HG03565 (cell line): ENCODE data around the gene CLCN3.
"Not testable (repeated sequence)": the region's sequence is repeated elsewhere in the genome, so short reads cannot be mapped to it uniquely, and the experiment has no call there.

Source experiments
- ATAC-seq: cut with Tn5 transposase; IDR thresholded peaks from one replicate; pipeline ENCODE4 v1.9.1; 2021; ENCODE audit warnings: mild to moderate bottlenecking, moderate library complexity; ENCODE audit not compliant: unreplicated experiment

Gene CLCN3

DNA sequence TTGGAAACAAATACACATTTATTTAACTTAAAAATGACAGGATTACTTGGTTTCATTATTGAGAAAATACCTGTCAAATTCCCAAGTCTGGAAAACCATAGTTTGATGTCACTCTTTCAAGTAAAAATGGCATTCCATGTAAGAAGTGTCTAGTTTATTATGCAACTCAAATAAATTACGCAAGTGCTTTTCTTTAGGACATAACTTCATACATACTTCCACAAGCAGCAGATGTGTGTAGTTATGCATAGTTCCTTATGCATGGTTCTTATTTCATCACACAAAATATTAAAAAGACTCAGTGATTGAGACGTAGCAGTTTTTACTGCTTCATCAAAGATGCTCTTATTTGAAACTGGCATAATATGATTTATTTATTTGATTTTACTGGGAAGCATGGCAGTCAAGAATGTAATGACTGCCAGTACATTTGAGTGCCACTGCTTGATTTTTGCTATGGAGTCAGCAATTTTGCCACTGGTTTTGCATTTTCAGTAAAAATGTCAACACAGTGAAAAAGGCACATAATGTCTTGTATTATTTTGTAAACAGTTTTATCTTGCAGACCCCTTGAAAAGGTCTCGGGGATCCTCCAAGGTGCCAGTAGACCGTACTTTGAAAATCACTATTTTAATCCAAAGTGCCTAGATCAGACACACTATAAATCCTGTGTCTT, 62.1 kb downstream of the CLCN3 start:
- no peak for ATAC-seq

DNA sequence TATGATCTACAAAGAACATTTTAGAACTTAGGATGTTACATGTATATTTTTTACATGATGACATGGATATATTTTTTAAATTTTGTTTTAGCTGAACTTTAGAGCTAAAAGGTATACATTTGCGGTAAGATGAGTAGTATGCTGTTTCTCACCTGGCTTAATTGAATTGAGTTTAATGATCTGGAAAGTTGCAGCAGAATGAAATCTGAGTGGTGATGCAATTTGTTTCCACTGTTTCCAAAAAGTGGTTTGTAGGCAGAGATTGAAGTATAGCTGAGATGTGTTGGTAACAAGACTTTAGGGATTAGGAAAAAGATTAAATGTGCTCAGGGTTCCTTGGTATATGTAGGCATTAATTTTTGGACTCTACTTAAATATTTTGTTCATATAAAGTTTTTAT, 69.3 kb downstream of the CLCN3 start:
- no peak for ATAC-seq

DNA sequence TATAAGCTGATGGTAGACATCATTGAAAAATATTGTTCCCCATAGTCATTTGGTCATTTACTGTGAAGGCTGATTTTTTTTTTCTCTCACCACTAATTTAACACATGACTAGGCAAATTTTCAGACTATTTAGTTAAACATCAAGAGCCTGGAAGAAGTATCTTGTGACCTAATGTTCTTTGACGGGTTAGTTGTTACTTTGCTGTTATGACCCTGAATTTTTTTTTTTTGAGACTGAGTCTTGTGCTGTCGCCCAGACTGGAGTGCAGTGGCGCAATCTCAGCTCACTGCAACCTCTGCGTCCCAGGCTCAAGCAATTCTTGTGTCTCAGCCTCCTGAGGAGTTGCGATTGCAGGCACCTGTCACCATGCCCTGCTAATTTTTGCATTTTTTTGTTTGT, 70.4 kb downstream of the CLCN3 start:
- ATAC-seq, result no peak

DNA sequence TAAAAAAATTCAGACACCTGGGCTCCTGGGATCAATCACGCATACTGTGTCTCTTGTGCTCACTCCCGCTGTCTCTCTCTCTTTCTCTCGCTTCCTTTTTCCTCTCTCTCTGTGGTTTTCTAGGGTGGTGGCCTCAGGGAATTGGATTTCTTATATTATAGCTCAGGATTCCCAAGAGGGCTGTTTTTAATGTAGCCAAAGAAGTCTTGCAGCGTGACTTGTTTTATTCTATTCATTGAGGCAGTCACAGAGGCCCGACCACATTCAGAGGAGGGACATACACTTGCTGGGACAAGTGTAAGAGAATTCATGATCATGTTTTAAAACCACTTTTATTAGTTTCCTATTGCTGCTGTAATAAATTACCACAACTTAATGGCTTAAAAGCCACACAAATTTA, 78.0 kb downstream of the CLCN3 start:
- ATAC-seq, result no peak

DNA sequence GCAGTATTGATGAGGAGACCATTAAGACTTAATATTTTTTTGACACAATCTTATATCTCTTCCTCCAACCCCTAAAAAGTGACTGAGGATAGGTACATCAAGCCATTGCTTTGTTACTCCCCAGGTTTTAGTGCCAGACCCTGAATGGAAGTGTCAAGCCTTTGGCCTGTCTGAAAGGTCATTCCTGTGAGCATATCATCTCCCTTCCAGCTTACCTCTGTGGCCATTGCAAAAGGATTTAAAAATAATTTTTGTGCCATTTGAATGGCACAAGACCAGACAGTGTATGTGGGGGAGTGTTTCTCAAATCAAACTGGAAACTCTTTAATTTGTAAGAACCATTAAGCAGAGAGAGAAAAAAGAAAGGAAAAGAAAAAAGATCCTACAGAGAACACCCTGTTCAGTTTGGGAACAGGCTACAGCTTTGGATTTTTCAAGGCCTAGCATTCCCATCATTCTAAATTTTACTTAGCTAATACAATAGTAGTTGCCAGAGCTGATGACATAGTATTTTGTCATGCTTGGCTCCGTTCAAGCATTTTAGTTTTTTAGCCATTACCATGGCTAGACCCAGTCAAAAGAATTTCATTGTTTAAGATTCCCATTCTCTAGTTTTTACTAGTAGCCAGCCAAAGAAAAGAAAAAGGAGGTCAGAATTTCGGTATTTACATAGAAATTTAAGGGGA, 87.7 kb downstream of the CLCN3 start:
- no peak for ATAC-seq

DNA sequence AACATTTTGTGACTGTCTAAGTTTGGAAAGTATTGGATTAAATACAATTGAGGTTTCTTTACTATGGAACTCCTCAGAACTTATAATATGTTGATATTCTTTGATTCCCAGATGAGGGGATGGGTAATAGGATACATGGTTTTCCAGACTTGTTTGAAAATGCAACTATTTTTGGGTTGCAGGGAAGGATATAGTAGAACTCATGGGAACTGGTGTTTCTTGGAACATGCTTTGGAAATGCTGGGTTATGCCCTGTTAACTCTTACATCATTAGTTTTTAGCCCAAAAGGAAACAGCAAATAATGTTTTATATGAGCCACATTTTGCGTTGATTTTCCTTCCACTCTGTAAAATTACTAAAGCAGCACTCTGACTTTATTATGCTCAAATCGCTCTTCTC, 95.4 kb downstream of the CLCN3 start:
- ATAC-seq, result no peak

DNA sequence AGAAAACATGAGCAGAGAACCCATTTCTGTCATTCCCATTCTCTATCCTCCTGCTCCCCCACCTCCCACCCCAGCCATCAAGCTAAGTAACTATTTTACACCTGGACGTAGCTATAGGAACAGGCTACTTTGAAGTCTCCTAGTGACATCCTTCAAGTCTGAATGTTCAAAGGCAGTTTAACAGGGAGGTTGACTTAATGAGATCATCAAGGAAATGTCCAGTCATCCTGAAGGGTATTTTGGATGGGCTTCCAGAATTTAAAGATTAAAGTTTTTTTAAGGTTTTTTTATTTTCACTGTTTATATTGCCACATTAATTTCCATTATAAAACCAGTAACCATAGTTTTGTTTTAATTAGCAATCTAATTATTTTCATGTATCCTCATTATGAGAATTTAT, 96.3 kb downstream of the CLCN3 start:
- ATAC-seq, result no peak

DNA sequence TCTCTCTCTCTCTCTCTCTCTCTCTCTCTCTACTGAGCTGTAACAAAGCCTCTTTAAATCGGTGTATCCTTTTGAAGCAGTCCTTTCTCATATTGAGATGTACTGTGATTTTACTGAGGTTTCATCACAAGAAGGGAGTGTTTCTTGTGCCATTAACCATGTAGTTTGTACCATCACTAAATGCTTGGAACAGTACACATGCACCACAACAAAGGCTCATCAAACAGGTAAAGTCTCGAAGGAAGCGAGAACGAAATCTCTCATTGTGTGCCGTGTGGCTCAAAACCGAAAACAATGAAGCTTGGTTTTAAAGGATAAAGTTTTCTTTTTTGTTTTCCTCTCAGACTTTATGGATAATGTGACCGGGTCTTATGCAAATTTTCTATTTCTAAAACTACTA, 100.2 kb downstream of the CLCN3 start:
- ATAC-seq, result no peak

DNA sequence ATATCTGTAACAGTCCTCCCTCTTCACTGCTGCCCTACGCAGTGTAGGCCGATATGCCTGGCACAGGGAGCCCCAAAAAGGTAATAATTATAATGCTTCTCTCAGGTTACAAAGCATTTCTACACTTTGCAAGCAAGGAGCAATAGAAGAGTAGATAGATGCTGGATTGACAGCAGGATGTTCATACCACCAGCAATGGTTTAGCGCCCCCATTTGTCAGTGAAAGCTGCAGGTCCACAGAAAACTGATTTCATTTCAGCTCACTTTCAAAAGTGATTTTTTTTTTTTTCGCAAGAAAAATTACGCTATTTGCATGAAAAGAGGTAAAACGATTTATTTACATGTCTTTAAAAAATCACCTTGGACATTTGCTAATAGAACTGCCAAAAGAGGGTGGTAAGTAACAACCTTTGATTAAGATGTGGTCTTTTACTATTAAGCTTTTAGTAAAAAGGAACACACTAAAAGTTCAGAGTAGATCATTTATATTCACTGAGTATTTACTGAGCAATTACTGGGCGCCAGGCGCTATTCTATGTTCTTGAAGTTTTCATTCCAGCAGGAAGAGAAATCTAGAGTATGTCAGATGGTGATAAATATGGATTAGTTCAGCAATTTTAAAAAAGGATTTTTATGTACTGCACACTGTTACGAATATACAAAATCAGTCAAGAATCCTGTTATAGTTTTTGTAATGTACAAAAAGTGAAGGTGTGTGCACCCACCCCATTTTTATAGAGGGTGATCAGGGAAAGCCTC, 103.0 kb downstream of the CLCN3 start:
- ATAC-seq, result no peak

DNA sequence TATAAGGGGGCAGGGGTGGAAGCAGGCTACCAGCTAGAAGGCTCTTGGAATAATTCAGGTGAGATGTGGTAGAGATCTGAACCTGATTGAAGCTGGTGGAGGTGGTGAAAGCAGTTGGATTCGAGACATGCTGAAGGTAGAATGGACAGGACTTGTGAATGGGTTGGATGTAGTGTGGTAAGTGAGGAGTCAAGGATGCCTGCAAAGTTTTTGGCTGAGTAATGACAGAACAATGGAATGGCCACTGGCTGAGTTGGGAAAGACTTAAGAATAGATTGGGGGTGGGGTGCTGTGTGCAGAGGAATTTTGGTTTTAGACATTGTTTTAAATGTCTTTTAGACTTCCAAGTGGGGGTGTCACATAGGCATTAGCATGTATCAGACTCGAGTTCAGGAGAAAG, 103.9 kb downstream of the CLCN3 start:
- ATAC-seq, result no peak

DNA sequence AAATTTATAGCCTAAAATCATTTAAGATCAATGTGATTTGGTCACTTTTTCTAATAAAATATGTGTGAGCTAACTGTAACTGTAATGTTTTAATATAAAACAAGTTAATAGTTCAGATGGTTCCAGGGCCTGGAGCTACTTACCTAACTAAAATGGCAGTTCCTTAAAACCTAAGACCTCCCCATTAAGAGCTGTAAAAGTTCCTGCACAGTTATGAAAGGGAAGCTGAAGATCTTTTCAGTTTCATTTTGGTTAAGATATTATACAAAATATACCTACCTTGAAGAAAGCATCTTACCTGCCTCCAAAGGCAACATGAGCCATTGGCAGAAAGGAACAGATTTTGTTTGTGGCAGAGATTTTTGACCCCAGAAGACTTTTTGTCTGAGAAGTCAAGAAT, 107.2 kb downstream of the CLCN3 start:
- no peak for ATAC-seq

DNA sequence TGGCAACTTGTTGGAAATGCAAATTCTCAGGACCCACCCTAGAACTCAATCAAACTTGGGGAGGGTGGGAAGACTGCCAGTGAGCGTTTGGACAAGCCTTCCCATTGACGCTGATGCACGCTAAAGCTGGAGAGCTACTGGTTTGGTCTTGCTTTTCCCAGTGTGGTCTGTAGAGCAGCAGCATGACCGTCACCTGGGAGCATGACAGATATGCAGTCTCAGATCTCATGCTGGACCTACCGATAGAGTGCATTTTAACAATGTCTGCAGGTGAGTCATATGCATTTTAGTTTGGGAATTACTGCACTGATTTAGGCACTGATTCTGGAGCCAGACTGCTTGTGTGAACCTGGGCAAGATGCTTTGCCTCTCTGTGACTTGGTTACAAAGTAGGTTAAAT, 110.2 kb downstream of the CLCN3 start:
- ATAC-seq, result no peak

DNA sequence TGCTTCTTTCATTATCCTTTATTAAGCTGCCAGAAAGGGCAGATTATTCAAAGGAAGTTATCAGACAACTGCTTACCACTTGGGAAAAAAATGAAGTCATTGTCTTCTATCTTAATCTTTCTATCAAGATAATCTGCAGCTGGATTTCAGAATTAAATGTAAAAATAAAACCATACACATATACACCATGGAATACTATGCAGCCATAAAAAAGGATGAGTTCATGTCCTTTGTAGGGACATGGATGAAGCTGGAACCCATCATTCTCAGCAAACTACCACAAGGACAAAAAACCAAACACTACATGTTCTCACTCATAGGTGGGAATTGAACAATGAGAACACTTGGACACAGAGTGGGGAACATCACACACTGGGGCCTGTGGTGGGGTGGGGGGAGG, 118.2 kb downstream of the CLCN3 start:
- ATAC-seq, result not testable (repeated sequence)

DNA sequence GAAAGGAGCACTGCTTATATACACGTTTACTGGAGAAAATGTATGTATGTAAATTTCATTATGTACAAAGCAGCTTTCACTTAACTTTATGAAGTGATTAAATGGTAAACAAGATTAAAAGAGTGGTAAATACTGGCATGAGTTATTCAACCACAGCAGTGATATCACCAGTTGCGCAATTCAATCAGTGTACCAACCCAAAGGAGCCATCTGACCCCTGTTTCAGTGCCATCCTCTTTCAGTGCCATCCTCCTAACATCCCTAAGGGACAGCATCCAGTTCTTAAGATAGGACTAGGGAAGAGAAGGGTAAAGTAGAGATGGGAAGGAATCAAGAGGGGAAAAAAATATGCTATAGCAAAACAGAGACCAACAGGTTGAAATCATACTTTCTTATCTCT, 121.2 kb downstream of the CLCN3 start:
- ATAC-seq, result no peak

DNA sequence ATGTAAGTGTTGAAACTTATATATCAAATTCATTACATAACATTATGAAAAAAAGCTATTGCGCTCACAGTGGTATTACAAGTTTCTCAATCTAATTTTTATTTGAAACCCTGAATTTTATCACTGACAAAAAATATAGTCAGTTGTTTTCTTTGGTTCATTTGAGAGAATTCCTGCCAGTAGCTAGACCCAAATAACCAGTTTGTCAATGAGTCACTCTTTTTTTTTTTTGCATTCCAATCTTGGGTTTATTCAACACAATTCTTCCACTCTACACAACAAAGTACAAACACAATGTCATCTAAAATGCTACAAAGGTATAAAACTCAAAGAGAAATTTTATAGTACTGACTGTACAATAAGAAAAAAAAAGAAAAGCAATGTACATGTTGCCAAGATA, 124.2 kb downstream of the CLCN3 start:
- ATAC-seq, result no peak

DNA sequence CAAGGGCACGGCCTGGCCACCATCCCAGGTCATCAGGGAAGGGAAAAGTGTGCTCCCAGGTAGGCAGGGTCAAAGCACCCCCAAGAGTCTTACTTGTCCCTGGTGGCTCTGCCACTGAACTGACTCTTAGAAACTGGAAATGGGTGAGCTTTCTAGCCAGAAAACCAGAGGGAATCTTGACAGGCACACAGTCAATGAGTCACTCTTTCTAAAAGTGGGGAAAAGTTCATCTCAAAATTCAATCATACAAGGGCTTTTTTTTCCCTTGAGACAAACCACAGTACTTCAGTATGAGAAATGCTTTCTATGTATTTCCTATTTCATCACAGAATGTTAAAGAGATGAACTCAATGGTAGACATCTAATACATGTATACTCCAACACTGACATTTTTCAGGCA, 124.9 kb downstream of the CLCN3 start:
- no peak for ATAC-seq

DNA sequence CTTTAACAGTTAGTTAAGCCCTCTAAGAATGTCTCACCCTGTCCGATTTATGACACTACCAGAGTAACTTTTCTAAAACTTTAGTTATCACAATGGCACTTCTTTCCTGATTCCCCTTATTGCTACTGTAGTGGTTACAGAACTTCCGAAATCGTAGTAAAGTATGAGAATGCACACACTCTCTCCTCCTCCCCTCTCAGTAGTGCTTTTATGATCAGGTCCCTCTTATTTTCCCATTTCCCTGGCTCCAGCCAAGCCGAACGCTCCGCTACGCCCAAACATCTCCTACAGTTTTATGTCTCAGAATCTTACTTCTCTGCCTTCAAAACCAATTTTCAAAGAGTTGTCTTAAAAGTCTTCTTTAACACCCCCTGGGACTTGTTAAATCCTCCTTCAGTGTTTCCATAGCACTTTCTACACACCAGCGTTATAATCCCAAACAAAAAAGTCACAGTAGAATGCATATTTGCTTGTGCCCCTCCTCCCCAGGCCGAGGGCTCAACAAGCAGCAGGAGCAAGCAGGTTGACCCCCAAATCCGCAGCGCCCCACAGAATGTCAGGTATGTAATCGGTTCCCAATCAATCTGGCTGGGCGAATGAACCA, 136.7 kb downstream of the CLCN3 start:
- peak; percentile 20 for ATAC-seq

DNA sequence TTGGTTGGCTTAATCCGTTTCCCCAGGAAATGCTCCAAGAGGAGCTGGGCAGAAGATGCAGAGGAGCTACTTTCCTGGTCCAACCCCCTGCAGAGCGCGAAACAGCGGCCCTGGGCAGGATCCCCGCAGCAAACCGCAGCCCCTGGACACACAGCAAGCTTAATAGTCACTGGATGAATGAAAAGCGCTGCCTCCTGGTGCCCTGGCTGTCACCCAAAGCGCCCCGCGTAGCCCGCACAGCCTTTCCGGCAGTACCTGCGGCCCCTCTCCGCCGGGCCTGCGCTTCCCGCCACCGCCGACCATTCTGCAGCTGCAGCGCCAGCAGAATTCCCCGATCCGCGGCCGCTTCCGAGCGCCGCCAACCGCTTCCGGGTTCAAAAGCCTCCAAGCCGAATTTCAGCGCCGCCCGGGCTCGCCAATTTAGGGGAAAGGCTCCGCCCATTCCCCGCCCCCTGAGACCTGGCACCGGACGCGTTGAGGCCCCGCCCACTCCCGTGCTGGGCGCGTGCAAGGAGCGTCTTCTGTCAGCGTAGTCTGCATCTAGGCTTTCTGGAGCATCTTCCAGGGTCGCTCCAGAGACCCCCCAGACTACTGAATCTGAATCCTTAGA, 137.3 kb downstream of the CLCN3 start, which contains the start of gene HPF1:
HPF1 (minus strand) TSS at position 370 of the 610 bp plus-strand sequence; CDS start at position 303, 67 bp downstream.
- peak; percentile 92 for ATAC-seq

DNA sequence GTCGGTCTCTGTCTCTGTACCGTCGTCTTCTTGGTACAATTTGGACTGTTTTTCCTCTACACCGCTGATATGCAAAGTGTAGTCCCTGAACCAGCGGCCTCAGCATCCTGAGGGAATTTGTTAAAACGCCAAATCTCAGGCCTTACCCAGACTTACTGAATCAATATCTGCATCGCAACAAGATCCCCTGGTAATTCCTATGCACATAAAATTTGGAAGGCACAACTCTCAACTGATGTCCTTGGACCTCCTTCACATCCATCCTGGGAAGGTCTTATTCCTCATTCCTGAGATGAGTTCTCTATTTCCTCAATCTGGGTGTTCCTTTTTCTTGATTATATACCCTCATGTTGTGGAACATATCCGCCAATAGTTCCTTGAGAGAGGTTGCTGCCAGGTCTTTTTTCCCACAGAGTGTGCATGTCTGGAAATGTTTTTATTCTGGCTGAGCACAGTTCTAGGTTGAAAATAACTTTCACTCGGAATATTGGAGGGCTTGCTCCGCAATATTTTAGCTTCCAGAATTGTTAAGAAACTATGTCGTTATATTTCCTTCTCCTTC, 138.1 kb downstream of the CLCN3 start:
- no peak for ATAC-seq

DNA sequence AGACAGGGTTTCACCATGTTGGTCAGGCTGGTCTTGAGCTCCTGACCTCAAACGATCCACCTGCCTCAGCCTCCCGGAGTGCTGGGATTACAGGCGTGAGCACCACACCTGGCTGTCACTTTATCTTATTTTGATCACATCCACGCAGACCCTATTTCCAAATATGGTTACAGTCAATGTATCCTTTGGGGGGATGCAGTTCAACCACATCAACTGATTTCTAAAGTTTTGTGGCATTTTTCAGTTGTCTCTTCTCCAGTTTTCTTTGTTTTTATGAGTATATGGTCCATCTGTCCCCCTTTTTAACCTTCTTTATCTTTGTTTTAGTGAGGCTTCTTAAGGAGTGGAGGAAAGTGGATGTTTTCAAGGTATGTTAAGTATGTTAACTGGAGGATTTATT, 141.5 kb downstream of the CLCN3 start:
- ATAC-seq, result no peak

DNA sequence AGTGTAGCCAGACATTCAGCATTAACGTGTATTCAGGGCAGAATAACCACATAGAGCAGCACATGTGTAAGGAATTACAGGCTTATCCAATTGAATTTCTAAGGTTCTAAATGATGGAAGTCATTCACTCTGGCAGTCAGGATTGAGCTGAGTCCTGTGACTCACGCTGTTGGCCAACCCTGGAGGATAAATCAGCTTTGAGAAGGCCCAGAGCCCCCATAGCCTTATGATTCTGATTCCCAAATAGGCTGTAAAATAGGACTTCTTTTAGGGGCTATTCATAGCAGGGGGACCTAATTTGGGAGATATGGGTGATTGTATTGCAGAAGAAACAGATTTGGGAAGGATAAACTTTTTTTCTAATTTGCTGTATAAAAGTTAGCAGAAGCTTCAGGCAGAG, 145.5 kb downstream of the CLCN3 start:
- ATAC-seq, result no peak
